Measurements from ENCODE around the gene AGAP4. TPM values are rescaled to one million over a fixed set of nuclear protein-coding genes. Genes with fewer than 3 reads are reported as not detected.
A peak's percentile ranks its signal among the peaks of the same experiment; 100 is the strongest.
"Not testable (repeated sequence)": the region's sequence is repeated elsewhere in the genome, so short reads cannot be mapped to it uniquely, and the experiment has no call there.

Gene AGAP4
- total RNA-seq, 1 donor from 2014 or later = 41.1 TPM

DNA sequence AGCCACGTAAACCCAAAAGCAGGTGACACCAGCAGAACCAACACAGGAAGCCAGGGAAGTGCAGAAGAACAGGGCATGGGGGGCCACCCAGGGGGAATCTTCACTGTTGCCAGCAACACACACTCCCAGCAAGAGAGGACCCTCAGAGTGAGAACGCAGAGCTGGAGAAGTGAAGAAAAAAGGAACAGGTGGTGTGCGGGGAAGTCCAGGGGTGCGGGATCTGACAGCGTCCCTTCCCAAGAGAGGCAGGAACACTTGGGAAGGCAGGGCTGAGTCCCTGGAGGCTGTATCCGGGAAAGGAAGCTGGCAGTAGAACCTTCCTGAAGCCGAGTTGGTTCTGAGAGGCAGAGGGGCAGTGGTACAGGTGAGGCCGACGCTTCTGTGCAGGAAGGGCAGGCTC is 27.7 kb downstream of the AGAP4 start:
- TF ChIP-seq, protein P1, sequence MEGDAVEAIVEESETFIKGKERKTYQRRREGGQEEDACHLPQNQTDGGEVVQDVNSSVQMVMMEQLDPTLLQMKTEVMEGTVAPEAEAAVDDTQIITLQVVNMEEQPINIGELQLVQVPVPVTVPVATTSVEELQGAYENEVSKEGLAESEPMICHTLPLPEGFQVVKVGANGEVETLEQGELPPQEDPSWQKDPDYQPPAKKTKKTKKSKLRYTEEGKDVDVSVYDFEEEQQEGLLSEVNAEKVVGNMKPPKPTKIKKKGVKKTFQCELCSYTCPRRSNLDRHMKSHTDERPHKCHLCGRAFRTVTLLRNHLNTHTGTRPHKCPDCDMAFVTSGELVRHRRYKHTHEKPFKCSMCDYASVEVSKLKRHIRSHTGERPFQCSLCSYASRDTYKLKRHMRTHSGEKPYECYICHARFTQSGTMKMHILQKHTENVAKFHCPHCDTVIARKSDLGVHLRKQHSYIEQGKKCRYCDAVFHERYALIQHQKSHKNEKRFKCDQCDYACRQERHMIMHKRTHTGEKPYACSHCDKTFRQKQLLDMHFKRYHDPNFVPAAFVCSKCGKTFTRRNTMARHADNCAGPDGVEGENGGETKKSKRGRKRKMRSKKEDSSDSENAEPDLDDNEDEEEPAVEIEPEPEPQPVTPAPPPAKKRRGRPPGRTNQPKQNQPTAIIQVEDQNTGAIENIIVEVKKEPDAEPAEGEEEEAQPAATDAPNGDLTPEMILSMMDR (IDR thresholded peaks at IDR 0.05; ENCODE audit: unreplicated experiment) = no peak
- H3K27me3 Mint-ChIP-seq = no peaks in the 10 kb centered on the region
- H3K36me3 Mint-ChIP-seq (ENCODE audit: insufficient read depth) = no peaks in the 10 kb centered on the region
- H3K4me1 Mint-ChIP-seq (ENCODE audit: low read depth) = no peaks in the 10 kb centered on the region
- no peak for DNase-seq (ENCODE audit: low spot score, unreplicated experiment)
- no peak overlapping the region for H3K4me3 Mint-ChIP-seq (ENCODE audit: low read depth)
- H3K27ac Mint-ChIP-seq = peak overlapping the region; percentile 76
- peaks cover 2% of the 10 kb centered on the region for H3K9me3 Mint-ChIP-seq (ENCODE audit: low read depth)

DNA sequence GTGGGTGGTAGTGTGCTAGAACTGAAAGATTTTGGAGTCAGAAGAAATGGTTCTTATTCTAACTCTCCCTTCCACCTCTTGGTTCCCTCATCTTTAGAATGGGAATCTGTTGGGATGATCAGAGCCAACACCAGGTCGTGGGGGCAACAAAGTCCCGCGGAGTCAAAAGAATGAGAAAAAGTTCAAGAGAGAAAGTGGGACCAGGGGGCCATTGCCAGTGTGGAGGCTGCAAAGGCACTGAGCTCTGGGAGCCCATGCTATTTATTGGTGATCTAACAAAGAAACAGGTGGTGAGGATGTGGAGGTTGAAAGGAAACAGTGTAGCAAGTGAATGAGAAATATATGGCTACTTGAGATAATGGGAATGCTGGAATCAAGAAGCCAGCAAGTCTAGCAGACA is 29.4 kb downstream of the AGAP4 start:
- DNase-seq (ENCODE audit: low spot score, unreplicated experiment) = no peak

DNA sequence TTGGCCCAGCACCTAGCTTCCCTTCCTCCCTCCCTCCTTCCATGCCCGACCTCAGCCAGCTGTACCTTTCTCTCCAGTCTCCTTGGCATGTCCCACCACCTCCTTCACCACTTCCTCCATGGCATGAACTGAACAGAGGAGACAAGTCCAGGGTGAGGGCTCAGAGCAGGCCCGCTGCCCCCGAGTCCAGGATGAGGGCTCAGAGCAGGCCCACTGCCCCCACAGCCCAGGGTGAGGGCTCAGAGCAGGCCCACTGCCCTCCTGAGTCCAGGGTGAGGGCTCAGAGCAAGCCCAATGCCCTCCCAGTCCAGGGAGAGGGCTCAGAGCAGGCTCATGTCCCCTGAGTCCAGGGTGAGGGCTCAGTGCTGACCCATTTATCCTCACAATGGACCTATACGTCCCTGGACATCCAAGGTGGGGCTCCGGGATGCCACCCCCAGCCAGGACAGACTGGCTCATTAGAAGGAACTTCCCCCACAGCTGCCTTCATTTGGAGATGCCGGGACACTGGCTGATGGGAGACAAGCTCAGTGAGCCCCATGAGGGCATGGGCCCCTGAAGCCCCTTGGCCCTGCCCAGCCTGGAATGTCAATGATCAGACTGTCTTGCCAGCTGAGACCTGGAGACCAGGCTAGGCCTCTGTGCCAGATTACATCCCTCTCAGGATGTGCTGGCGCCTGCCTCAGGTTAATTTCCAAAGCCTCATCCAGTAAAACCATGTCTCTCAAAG is 30.0 kb downstream of the AGAP4 start:
- Mint-ChIP-seq H3K4me1 (ENCODE audit: low read depth) (no peaks in the 10 kb centered on the region), H3K9me3 (ENCODE audit: low read depth) (peaks cover 2% of the 10 kb centered on the region), H3K4me3 (ENCODE audit: low read depth) (no peak overlapping the region), H3K27me3 (no peaks in the 10 kb centered on the region), H3K36me3 (ENCODE audit: insufficient read depth) (no peaks in the 10 kb centered on the region), H3K27ac (no peak overlapping the region)
- no peak for DNase-seq (ENCODE audit: low spot score, unreplicated experiment)
- TF ChIP-seq, protein P1 (IDR thresholded peaks at IDR 0.05; ENCODE audit: unreplicated experiment) = no peak

More for the DNA sequence above, 29.4 kb downstream of the AGAP4 start:
- TF ChIP-seq, protein P1 (IDR thresholded peaks at IDR 0.05; ENCODE audit: unreplicated experiment) = no peak
- H3K36me3 Mint-ChIP-seq (ENCODE audit: insufficient read depth) = no peaks in the 10 kb centered on the region
- no peak overlapping the region for H3K27ac Mint-ChIP-seq
- peaks cover 2% of the 10 kb centered on the region for H3K9me3 Mint-ChIP-seq (ENCODE audit: low read depth)
- no peak overlapping the region for H3K4me3 Mint-ChIP-seq (ENCODE audit: low read depth)
- no peaks in the 10 kb centered on the region for H3K4me1 Mint-ChIP-seq (ENCODE audit: low read depth)
- H3K27me3 Mint-ChIP-seq = no peaks in the 10 kb centered on the region

DNA sequence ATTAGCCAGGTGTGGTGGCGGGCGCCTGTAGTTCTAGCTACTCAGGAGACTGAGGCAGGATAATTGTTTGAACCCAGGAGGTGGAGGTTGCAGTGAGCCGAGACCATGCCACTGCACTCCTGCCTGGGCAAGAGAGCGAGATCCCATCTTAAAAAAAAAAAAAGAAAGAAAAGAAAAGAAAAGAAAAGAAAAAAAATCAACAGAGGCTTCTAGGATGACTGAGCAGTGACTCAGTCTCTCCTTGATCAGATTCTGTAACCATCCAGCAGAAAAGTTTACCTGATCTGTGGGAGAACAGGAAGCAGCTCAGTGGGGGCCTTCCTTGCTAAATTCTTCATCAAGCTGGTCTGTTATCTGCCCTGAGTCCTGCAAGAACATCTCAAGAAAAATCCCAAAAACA is 33.2 kb downstream of the AGAP4 start:
- not testable (repeated sequence) for H3K4me1 Mint-ChIP-seq (ENCODE audit: low read depth); H3K9me3 Mint-ChIP-seq (ENCODE audit: low read depth); H3K4me3 Mint-ChIP-seq (ENCODE audit: low read depth); DNase-seq (ENCODE audit: low spot score, unreplicated experiment); H3K27me3 Mint-ChIP-seq; H3K36me3 Mint-ChIP-seq (ENCODE audit: insufficient read depth)
- peak overlapping the region; percentile 20 for H3K27ac Mint-ChIP-seq

DNA sequence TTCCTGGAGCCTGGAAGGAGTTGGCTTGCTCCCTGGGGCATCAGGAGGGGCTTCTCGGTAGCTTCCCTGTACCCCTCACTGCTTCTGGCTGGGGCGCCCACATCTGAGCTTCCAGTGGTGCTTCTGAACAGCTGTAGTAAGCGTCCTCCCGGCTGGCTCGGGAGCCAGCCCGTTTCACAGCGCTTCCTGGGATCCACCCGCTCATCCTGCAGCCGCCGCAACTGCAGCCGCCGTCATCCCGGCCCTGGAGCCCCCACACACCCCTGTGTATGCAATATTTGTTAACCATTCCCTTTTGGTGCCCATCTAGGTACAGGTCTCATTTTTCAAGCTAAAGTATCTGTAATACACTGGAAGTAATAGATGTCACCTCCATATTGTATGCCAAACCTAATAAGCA is 34.3 kb downstream of the AGAP4 start:
- not testable (repeated sequence) for DNase-seq (ENCODE audit: low spot score, unreplicated experiment); H3K9me3 Mint-ChIP-seq (ENCODE audit: low read depth); H3K27me3 Mint-ChIP-seq; H3K4me3 Mint-ChIP-seq (ENCODE audit: low read depth); H3K36me3 Mint-ChIP-seq (ENCODE audit: insufficient read depth); H3K27ac Mint-ChIP-seq; H3K4me1 Mint-ChIP-seq (ENCODE audit: low read depth)

DNA sequence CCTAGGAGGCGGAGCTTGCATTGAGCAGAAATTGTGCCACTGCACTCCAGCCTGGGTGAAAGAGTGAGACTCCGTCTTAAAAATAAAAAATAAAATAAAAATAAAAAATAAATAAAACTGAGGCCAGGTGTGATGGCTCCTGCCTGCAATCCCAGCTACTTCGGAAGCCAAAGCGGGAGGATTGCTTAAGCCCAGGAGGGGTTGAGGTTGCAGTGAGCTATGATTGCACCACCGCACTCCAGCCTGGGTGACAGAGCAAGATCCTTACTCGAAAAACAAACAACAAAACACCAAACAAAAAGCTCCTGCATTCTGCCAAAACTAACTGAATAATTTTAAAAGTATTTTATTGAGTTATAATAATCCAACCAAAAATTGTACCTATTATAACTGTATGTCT is 36.2 kb downstream of the AGAP4 start:
- Mint-ChIP-seq H3K9me3 (ENCODE audit: low read depth) (no peaks in the 10 kb centered on the region), H3K36me3 (ENCODE audit: insufficient read depth) (no peaks in the 10 kb centered on the region), H3K27ac (no peak overlapping the region), H3K4me3 (ENCODE audit: low read depth) (no peak overlapping the region), H3K27me3 (no peaks in the 10 kb centered on the region), H3K4me1 (ENCODE audit: low read depth) (peaks cover 7% of the 10 kb centered on the region)
- TF ChIP-seq, protein P1 (IDR thresholded peaks at IDR 0.05; ENCODE audit: unreplicated experiment) = no peak
- DNase-seq (ENCODE audit: low spot score, unreplicated experiment) = no peak

Measured in progenitor cell of endocrine pancreas (in vitro differentiated cells).